Ovary (tissue), 9 donors: ENCODE results near the gene SOX18. TPM values are rescaled to one million over a fixed set of nuclear protein-coding genes. Genes with fewer than 3 reads are reported as not detected.

Experiments
- DNase-seq, 5 donors: peaks; one replicate each; pipeline ENCODE4 v3.0.0-alpha.2; 2019 to 2020
- H3K27ac ChIP-seq, 2 donors: fragments of 200-600 bp; one replicate each; pipeline versions ENCODE4 v1.5.1 to v1.8.0; 2019 to 2022
- H3K27me3 ChIP-seq: fragments of 200-600 bp; one replicate; pipeline ENCODE4 v1.8.0; 2022
- H3K36me3 ChIP-seq: fragments of 200-600 bp; sonication (generic); one replicate; pipeline ENCODE4 v1.5.1; 2019
- H3K4me1 ChIP-seq: one replicate; pipeline ENCODE4 v1.8.1; 2013; ENCODE audit warnings: mild to moderate bottlenecking, moderate library complexity; ENCODE audit not compliant: insufficient read depth
- H3K4me3 ChIP-seq: fragments of 200-600 bp; sonication (generic); one replicate; pipeline ENCODE4 v1.5.1; 2017
- H3K9me3 ChIP-seq, 2 donors: fragments of 200-600 bp in 1 of 2; sonication (generic) in 1 of 2; one replicate each; pipeline versions ENCODE4 v1.5.1 to v1.8.1; 2013 to 2019; ENCODE audit warnings: mild to moderate bottlenecking in 1 of 2, moderate library complexity in 1 of 2
- CTCF ChIP-seq, 3 donors: fragments of 450-650 bp in 2 of 3; fragments of 200-600 bp in 1 of 3; IDR thresholded peaks; one replicate each; pipeline versions ENCODE4 v1.5.1 to v1.8.0; 2016 to 2022; ENCODE audit warnings: antibody characterized with exemption in 3 of 3, mild to moderate bottlenecking in 1 of 3
- EP300 ChIP-seq: sonication (generic); formaldehyde crosslinking; IDR thresholded peaks from one replicate; pipeline ENCODE4 v1.6.1; 2017; ENCODE audit warnings: antibody characterized with exemption
- POLR2A ChIP-seq: fragments of 450-650 bp; IDR thresholded peaks from one replicate; pipeline ENCODE4 v1.6.1; 2017; ENCODE audit warnings: antibody characterized with exemption, mild to moderate bottlenecking, moderate library complexity
- WGBS, 3 donors: extraction: QIAGEN DNeasy Blood & Tissue Kit in 1 of 3; methylation state at CpG; one replicate each; pipeline versions ENCODE4 v1.1.5 to v1.1.7; 2013 to 2017; 5-methylcytosine and 5-hydroxymethylcytosine counted together
- intact Hi-C, 4 donors: fragments of 100-400 bp; cut with DNase I; formaldehyde crosslinking; loops; one replicate each; pipeline versions ENCODE4 v1.11.0 to v1.15.1; 2022 to 2023
- polyA plus RNA-seq, 2 donors: library from polyadenylated mRNA; stranded (reverse); fragments of 200-250 nt in 1 of 2; fragments of 350-450 nt in 1 of 2; fragmentation: Illumina TruSeq in 1 of 2; extraction: RNeasy Lipid Tissue Mini Kit (QIAGEN cat#74804) in 1 of 2; gene quantifications; one replicate each; pipeline ENCODE4 v1.2.3, GENCODE V29; 2013 to 2014
- total RNA-seq, 7 donors: library from RNA; depleted of rRNA in 2 of 7; stranded (reverse); fragments of >200 nt in 2 of 7; fragmentation: NEBNext Ultra II Directional in 3 of 7; extraction: Animal tissue kit (Norgen Biotek cat#: 25700) in 3 of 7; gene quantifications; one replicate each; pipeline versions ENCODE4 v1.1.0 to v1.2.4, GENCODE V29; 2016 to 2023
- donor health status: DM: no; HTN: no; CAD: no; lungs with moderate emphysema.
- donor health status: DM: no; HTN: no; CAD: no.
- donor health status: Bipolar disorder and iron deficiency.
- donor health status: DM: yes; HTN: yes; CAD: no.
- donor health status: DM: no; HTN: no; CAD: no.
- donor health status: DM: yes; HTN: yes; CAD: no.

SOX18 gene
- total and polyA plus RNA-seq, 9 donors = 2.0 to 63.8 (median 12.8) TPM

GRCh38 chr20:64041781-64042053 is 7.7 kb downstream of the SOX18 start:
- no peaks in the 10 kb centered on the region for H3K9me3 ChIP-seq
- no peak for DNase-seq
- H3K36me3 ChIP-seq = no peaks in the 10 kb centered on the region
- peaks cover 2% of the 10 kb centered on the region for H3K27me3 ChIP-seq
- TF ChIP-seq POLR2A (no peak), CTCF (IDR thresholded peaks at IDR 0.05) (no peak), EP300 (no peak)
- H3K4me1 ChIP-seq = peaks cover 2% of the 10 kb centered on the region
- no peak overlapping the region for H3K27ac ChIP-seq
- H3K4me3 ChIP-seq = no peak overlapping the region
- intact Hi-C loops = no loop called here
- WGBS, 3 donors = 2 to 10% (median 4%) methylated on average over 6 to 11 of the region's 11 CpGs

GRCh38 chr20:64041040-64041780 is 8.2 kb downstream of the SOX18 start:
- TF ChIP-seq EP300 (no peak), CTCF (IDR thresholded peaks at IDR 0.05) (no peak), POLR2A (no peak)
- H3K36me3 ChIP-seq = no peaks in the 10 kb centered on the region
- 31 to 40% (median 38%) methylated on average over 14 to 15 of the region's 15 CpGs for WGBS, 3 donors
- DNase-seq = no peak
- intact Hi-C loops = no loop called here
- peaks cover 2% of the 10 kb centered on the region for H3K4me1 ChIP-seq
- no peaks in the 10 kb centered on the region for H3K9me3 ChIP-seq
- no peak overlapping the region for H3K27ac ChIP-seq
- peaks cover 2% of the 10 kb centered on the region for H3K27me3 ChIP-seq
- no peak overlapping the region for H3K4me3 ChIP-seq

DNA sequence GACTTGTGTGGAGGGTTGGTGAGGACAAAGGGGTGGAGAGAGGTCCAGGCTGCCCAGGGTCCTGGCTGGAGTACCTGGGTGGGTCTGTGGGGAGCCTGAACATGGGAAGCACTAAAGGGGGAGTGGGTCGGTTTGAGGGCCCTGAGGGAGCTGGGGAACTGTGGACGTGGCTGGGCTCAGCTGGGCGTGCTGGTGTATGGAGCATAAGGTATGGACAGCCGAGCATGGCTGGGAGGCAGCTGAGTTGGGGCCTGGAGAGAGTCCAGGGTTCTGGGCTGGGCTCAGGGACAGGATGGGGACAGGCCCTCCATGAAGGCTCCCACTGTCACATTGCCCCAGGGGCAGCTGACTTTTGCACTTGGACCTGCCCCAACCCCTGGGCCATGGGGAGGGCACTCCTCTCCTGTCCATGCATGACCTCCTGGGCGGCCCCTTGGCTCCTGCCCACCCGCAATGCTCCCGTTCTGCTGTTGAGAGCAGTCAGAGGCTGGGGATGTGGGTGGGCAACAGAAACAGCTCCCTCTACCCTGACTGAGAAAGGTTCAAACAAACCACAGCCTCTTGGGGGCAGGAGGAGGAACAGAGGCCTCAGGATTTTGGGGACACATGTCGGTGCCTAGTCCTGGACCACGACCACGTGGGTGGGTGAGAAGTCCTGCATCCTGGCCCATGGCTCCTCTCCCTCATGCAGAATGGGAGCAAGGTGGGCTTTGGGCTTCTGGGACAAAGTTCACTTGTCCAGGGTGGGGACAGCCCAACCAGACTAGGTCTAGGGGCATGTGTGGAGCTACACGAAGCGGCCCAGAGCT is 9.0 kb downstream of the SOX18 start:
- H3K27me3 ChIP-seq = peaks cover 2% of the 10 kb centered on the region
- no peaks in the 10 kb centered on the region for H3K36me3 ChIP-seq
- H3K27ac ChIP-seq = no peak overlapping the region
- peaks cover 2% of the 10 kb centered on the region for H3K4me1 ChIP-seq
- 57 to 60% (median 59%) methylated on average over 12 of the region's 12 CpGs for WGBS, 3 donors
- DNase-seq = no peak
- no peak overlapping the region for H3K4me3 ChIP-seq
- no peaks in the 10 kb centered on the region for H3K9me3 ChIP-seq
- TF ChIP-seq POLR2A (no peak), EP300 (no peak), CTCF (IDR thresholded peaks at IDR 0.05) (no peak)
- intact Hi-C loops = no loop called here

GRCh38 chr20:64039293-64040160 is 9.9 kb downstream of the SOX18 start:
- H3K4me1 ChIP-seq = peaks cover 2% of the 10 kb centered on the region
- intact Hi-C loops = loop anchor here in 1 of 4 donors (10.0 kb wide), 1 partner anchor 75 kb away; no protein-coding TSS in a partner anchor
- H3K4me3 ChIP-seq = no peak overlapping the region
- TF ChIP-seq POLR2A (no peak), CTCF (IDR thresholded peaks at IDR 0.05) (no peak), EP300 (no peak)
- 5 to 7% (median 7%) methylated on average over 17 of the region's 17 CpGs for WGBS, 3 donors
- H3K27ac ChIP-seq = no peak overlapping the region
- H3K27me3 ChIP-seq = peaks cover 2% of the 10 kb centered on the region
- DNase-seq = no peak
- no peaks in the 10 kb centered on the region for H3K9me3 ChIP-seq
- no peaks in the 10 kb centered on the region for H3K36me3 ChIP-seq
